LNCAP (cell line): ENCODE results near the gene TEX44.

Experiments used
- CTCF ChIP-seq: fragments of 450-650 bp; IDR thresholded peaks from 2 replicates; pipeline ENCODE4 v1.5.1; 2017; ENCODE audit warnings: mild to moderate bottlenecking

TEX44 gene

GRCh38 chr2:231552752-231553151, 39.9 kb upstream of the TEX44 start:
- no peak for TF ChIP-seq CTCF

- TF ChIP-seq CTCF: no peak
Measured at GRCh38 chr2:231554327-231554726, 38.3 kb upstream of the TEX44 start.

GRCh38 chr2:231554748-231555545, 37.7 kb upstream of the TEX44 start:
- TF ChIP-seq CTCF: no peak

GRCh38 chr2:231556981-231557380, 35.7 kb upstream of the TEX44 start:
- TF ChIP-seq CTCF: no peak

GRCh38 chr2:231557571-231558217, 35.0 kb upstream of the TEX44 start:
- TF ChIP-seq CTCF: peak; percentile 54

GRCh38 chr2:231563378-231563961, 29.2 kb upstream of the TEX44 start:
- peak; percentile 49 for TF ChIP-seq CTCF

- TF ChIP-seq CTCF: no peak
Measured at GRCh38 chr2:231565887-231566594, 26.6 kb upstream of the TEX44 start.
